ENCODE data around the gene CLPTM1L. TPM values are rescaled to one million over a fixed set of nuclear protein-coding genes. Genes with fewer than 3 reads are reported as not detected.

The CLPTM1L gene
- total RNA-seq = 100 to 1,000 TPM in 1 of 3 donors, 10 to 100 TPM in 2; 86.6 to 101 (median 97.6) TPM
- long read RNA-seq, donor 1, transcript CLPTM1L-201 (17 exons, 2,500 nt) = major isoform, 295 of 361 reads
- long read RNA-seq, donor 1, partial matches to known transcripts = 16 of 361 reads
- long read RNA-seq, donor 1, other reads (novel, unspliced or antisense) = 49 of 361 reads
- long read RNA-seq, donor 2, partial matches to known transcripts = 6 of 10 reads
- long read RNA-seq, donor 2, other reads (novel, unspliced or antisense) = 2 of 10 reads

- no peak for TF ChIP-seq CTCF (IDR thresholded peaks at IDR 0.05)
- Histone ChIP-seq H3K36me3 (ENCODE audit: low read depth) (peaks cover 3% of the 10 kb centered on the region), H3K4me1 (ENCODE audit: low read depth) (peaks cover 14% of the 10 kb centered on the region), H3K4me3 (peak within 1 kb of the TSS; percentile 80), H3K9me3 (no peaks in the 10 kb centered on the region)
- intact Hi-C loops (cut with DNase I, micrococcal nuclease) = no loop called here
- ATAC-seq (peak; percentile 98), DNase-seq (peak; percentile 89 to 92 (median 90))
Observed at GRCh38 chr5:1344975-1345838, at the start of gene CLPTM1L. Gene CLPTM1L (minus strand): TSS chr5:1345099. CDS start chr5:1344841, 258 bp downstream.

- ATAC-seq (no peak), DNase-seq (peak in 1 of 3 donors; percentile 28)
- no peaks in the 10 kb centered on the region for H3K9me3 ChIP-seq
- no peak for TF ChIP-seq CTCF (IDR thresholded peaks at IDR 0.05)
- H3K4me1 ChIP-seq (ENCODE audit: low read depth) = no peaks in the 10 kb centered on the region
- H3K4me3 ChIP-seq = no peak overlapping the region
- intact Hi-C loops (cut with DNase I, micrococcal nuclease) = no loop called here
- no peaks in the 10 kb centered on the region for H3K36me3 ChIP-seq (ENCODE audit: low read depth)
Observed at GRCh38 chr5:1393571-1394501, 48.9 kb upstream of the CLPTM1L start.

GRCh38 chr5:1392801-1393565 is 48.1 kb upstream of the CLPTM1L start:
- DNase-seq = peak in 1 of 3 donors; percentile 40
- no peak for ATAC-seq
- Histone ChIP-seq H3K36me3 (ENCODE audit: low read depth) (no peaks in the 10 kb centered on the region), H3K9me3 (no peaks in the 10 kb centered on the region), H3K4me3 (no peak overlapping the region), H3K4me1 (ENCODE audit: low read depth) (no peaks in the 10 kb centered on the region)
- intact Hi-C loops (cut with DNase I, micrococcal nuclease) = no loop called here
- TF ChIP-seq CTCF (IDR thresholded peaks at IDR 0.05) = no peak

- Histone ChIP-seq H3K36me3 (ENCODE audit: low read depth) (no peaks in the 10 kb centered on the region), H3K4me1 (ENCODE audit: low read depth) (no peaks in the 10 kb centered on the region), H3K9me3 (no peaks in the 10 kb centered on the region), H3K4me3 (no peak overlapping the region)
- intact Hi-C loops (cut with DNase I, micrococcal nuclease) = no loop called here
- DNase-seq (no peak), ATAC-seq (no peak)
- TF ChIP-seq CTCF (IDR thresholded peaks at IDR 0.05) = no peak
Observed at GRCh38 chr5:1392261-1392660, 47.4 kb upstream of the CLPTM1L start.

GRCh38 chr5:1391691-1392090 is 46.8 kb upstream of the CLPTM1L start:
- peak; percentile 44 for ATAC-seq
- no peaks in the 10 kb centered on the region for H3K36me3 ChIP-seq (ENCODE audit: low read depth)
- intact Hi-C loops (cut with DNase I, micrococcal nuclease) = no loop called here
- H3K4me3 ChIP-seq = no peak overlapping the region
- no peak for TF ChIP-seq CTCF (IDR thresholded peaks at IDR 0.05)
- no peaks in the 10 kb centered on the region for H3K4me1 ChIP-seq (ENCODE audit: low read depth)
- no peak for DNase-seq
- no peaks in the 10 kb centered on the region for H3K9me3 ChIP-seq

All from mucosa of descending colon (tissue), 3 donors.